ENCODE results near the gene SAXO1.

SAXO1 gene

GRCh38 chr9:18970393-18970792 is 62.6 kb downstream of the SAXO1 start:
- H3K27me3 ChIP-seq (ENCODE audit: insufficient read depth, poor library complexity, severe bottlenecking): no peaks in the 10 kb centered on the region
- TF ChIP-seq, protein P1, sequence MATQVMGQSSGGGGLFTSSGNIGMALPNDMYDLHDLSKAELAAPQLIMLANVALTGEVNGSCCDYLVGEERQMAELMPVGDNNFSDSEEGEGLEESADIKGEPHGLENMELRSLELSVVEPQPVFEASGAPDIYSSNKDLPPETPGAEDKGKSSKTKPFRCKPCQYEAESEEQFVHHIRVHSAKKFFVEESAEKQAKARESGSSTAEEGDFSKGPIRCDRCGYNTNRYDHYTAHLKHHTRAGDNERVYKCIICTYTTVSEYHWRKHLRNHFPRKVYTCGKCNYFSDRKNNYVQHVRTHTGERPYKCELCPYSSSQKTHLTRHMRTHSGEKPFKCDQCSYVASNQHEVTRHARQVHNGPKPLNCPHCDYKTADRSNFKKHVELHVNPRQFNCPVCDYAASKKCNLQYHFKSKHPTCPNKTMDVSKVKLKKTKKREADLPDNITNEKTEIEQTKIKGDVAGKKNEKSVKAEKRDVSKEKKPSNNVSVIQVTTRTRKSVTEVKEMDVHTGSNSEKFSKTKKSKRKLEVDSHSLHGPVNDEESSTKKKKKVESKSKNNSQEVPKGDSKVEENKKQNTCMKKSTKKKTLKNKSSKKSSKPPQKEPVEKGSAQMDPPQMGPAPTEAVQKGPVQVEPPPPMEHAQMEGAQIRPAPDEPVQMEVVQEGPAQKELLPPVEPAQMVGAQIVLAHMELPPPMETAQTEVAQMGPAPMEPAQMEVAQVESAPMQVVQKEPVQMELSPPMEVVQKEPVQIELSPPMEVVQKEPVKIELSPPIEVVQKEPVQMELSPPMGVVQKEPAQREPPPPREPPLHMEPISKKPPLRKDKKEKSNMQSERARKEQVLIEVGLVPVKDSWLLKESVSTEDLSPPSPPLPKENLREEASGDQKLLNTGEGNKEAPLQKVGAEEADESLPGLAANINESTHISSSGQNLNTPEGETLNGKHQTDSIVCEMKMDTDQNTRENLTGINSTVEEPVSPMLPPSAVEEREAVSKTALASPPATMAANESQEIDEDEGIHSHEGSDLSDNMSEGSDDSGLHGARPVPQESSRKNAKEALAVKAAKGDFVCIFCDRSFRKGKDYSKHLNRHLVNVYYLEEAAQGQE (IDR thresholded peaks at IDR 0.05; ENCODE audit: insufficient replicate concordance, low read depth): no peak
- no peak for TF ChIP-seq SPI1 (IDR thresholded peaks at IDR 0.05; ENCODE audit: borderline replicate concordance, low read depth)
- TF ChIP-seq CTCF (IDR thresholded peaks at IDR 0.05; ENCODE audit: insufficient read depth, low read length): no peak
- no peak for TF ChIP-seq GABPA (IDR thresholded peaks at IDR 0.05; ENCODE audit: low read depth)
- TF ChIP-seq POLR2AphosphoS5 (IDR thresholded peaks at IDR 0.05; ENCODE audit: low read depth): no peak
- no peak for DNase-seq (ENCODE audit: low read depth in 1 of 2, low spot score in 1 of 2)
- H3K27ac ChIP-seq (replicated peaks): no peak overlapping the region
- no peak overlapping the region for H3K4me3 ChIP-seq (replicated peaks; ENCODE audit: insufficient read depth, low read length)

DNA sequence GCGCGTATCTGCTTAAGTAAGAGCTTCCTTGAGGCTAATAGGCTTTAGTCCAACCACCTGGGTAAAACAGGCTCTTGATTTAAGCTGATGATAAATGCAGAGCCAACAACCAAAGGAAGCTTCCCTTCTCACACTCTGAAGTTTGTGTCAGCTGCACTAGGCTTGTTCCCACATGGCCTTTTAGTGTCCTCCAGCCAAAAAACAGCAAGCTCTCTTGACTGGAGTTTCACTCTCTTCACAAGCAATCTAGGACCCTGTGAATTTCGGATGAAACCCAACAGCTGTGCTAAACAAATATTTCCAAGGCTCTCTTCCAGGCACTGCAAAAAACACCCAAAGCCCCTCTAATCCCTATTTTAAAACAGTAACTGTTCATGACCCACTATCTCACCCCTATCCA is 63.9 kb downstream of the SAXO1 start:
- Histone ChIP-seq H3K27me3 (ENCODE audit: insufficient read depth, poor library complexity, severe bottlenecking) (no peaks in the 10 kb centered on the region), H3K27ac (replicated peaks) (no peak overlapping the region), H3K4me3 (replicated peaks; ENCODE audit: insufficient read depth, low read length) (no peak overlapping the region)
- TF ChIP-seq CTCF (IDR thresholded peaks at IDR 0.05; ENCODE audit: insufficient read depth, low read length): no peak
- TF ChIP-seq POLR2AphosphoS5 (IDR thresholded peaks at IDR 0.05; ENCODE audit: low read depth): no peak
- no peak for TF ChIP-seq GABPA (IDR thresholded peaks at IDR 0.05; ENCODE audit: low read depth)
- no peak for TF ChIP-seq SPI1 (IDR thresholded peaks at IDR 0.05; ENCODE audit: borderline replicate concordance, low read depth)
- TF ChIP-seq, protein P1 (IDR thresholded peaks at IDR 0.05; ENCODE audit: insufficient replicate concordance, low read depth): no peak
- no peak for DNase-seq (ENCODE audit: low read depth in 1 of 2, low spot score in 1 of 2)

GRCh38 chr9:18955626-18956025 is 77.4 kb downstream of the SAXO1 start:
- H3K27me3 ChIP-seq (ENCODE audit: insufficient read depth, poor library complexity, severe bottlenecking): no peaks in the 10 kb centered on the region

More at GRCh38 chr9:18955626-18956025, 77.4 kb downstream of the SAXO1 start:
- no peak overlapping the region for H3K27ac ChIP-seq (replicated peaks)
- H3K4me3 ChIP-seq (replicated peaks; ENCODE audit: insufficient read depth, low read length): no peak overlapping the region
- TF ChIP-seq POLR2AphosphoS5 (IDR thresholded peaks at IDR 0.05; ENCODE audit: low read depth) (no peak), SPI1 (IDR thresholded peaks at IDR 0.05; ENCODE audit: borderline replicate concordance, low read depth) (no peak), CTCF (IDR thresholded peaks at IDR 0.05; ENCODE audit: insufficient read depth, low read length) (no peak), GABPA (IDR thresholded peaks at IDR 0.05; ENCODE audit: low read depth) (no peak)
- TF ChIP-seq, protein P1 (IDR thresholded peaks at IDR 0.05; ENCODE audit: insufficient replicate concordance, low read depth): no peak
- no peak for DNase-seq (ENCODE audit: low read depth in 1 of 2, low spot score in 1 of 2)

All from HL-60 (cell line).